NAMALWA (cell line): Measurements from ENCODE around the gene TMED9.
"Not testable (repeated sequence)": the region's sequence is repeated elsewhere in the genome, so short reads cannot be mapped to it uniquely, and the experiment has no call there.

Experiments
- DNase-seq: peaks from one replicate; pipeline ENCODE4 v3.0.0-alpha.2; 2015; ENCODE audit warnings: low spot score

TMED9 gene

DNA sequence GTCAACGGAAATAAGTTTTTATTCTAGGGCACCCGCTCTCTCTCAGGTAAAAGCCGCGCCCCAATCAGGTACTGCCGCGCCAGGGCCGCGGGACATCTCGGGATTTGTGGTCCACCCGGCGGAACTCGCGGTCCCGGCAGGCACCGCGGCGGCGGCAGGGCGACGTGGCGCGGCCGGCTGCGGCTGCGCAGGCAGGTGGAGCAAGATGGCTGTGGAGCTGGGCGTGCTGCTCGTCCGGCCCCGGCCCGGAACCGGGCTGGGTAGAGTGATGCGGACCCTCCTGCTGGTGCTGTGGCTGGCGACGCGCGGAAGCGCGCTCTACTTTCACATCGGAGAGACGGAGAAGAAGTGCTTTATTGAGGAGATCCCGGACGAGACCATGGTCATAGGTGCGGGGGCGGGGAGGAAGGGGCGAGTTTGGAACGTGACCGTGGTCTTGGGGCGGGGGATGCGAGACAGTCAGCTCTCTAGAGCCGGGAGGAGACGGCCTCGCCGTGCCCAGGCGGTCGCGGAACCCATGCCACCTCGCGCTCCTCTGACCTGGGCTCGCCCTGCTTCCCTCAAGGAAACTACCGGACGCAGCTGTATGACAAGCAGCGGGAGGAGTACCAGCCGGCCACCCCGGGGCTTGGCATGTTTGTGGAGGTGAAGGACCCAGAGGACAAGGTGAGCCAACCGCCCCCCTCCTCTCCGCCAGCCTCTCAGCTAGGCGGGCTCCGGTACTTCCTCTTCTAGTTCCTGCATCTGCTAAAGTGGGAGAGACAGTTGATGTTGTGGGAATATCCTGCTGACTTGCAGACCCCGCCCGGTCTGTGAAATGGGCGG is at the start of gene TMED9:
Gene TMED9, plus strand, starts transcription at position 194 of the 825 bp plus-strand sequence. Its CDS starts 12 bp downstream, at position 206.
- peak; percentile 89 for DNase-seq

DNA sequence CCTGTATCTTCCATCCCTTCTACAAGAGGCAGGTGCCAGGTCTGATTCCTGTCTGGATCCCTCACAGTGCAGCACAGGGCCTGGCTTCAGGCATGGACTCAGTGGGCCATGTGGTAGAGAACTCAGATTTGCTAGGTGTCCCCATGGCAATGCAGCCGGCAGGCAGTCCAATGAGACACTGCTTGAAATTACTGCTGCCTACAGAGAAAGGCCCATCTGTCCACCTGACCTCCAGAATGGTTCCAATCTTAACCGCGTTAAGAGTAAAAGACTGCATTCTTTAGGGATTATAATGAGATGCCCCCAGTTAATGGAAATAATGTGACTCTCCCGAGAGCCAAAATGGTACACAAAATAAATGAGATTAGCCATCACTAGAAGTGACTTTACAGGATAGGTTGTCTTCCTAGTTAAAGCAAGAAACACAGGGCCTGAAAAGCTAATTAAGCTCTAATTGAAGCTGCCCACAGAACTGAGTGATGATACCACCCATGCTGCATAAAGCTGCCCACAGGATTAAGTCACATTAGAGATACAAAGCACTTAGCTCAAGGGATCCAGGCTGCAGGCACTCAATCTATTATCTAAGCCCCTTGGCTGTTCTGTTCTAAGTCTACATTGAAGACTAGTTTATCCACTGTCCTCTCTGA is 49.1 kb upstream of the TMED9 start:
- DNase-seq: no peak

DNA sequence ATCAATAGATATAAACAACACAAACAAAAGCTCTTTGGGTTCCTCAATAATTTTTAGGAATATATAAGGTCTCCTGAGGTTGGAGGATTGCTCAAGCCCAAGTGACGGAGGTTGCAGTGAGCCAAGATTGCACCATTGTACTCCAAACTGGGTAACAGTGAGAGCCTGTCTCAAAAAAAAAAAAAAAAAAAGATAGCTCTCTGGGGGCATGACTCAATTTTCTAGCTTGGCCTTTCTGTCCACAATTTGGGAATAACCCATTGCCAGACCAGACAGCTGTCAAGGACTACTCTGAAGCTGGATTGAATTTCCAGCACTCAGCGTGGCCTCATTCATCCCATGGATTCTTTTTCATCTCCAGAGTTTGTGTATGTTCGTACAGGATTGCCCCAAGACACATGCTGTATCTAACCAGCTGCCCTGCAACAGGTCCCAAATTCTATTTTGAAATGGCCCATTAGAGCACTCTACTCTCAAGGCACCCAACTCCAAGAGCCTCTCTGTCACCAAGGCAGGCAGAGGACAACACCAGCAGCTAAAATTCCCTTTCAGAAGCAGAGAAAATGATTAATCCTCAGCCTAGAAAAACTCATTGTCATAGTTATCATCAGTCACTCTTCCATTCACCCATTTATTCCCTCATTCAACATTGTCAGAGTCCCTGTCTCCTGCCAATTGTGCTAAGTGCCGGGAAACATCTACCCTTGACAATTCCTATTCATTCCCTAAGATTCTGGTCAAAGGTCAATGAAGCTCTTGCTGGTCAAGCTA is 46.3 kb upstream of the TMED9 start:
- no peak for DNase-seq

DNA sequence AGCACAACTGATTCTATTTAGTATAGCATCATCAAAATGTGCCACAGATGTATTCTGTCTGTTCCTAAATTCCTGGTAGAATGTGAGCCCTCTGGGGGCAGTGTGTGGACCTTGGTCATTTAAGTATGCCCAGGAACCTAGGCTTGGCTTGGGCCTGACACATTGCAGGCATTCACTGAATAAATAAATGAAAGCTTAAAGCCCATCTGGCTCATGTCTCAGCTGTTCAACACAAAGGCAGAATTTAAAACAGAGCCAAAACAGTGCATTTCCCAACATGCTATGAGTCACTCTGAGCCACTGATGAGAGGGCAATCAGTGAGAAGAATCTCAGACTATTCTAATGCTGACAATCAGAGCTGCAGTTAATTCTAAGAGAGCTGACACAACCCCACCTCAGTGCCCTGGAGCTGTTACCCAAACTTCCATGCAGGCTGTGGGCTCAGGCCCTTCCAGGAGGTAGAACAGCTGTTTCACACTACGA is 45.7 kb upstream of the TMED9 start:
- DNase-seq: no peak

DNA sequence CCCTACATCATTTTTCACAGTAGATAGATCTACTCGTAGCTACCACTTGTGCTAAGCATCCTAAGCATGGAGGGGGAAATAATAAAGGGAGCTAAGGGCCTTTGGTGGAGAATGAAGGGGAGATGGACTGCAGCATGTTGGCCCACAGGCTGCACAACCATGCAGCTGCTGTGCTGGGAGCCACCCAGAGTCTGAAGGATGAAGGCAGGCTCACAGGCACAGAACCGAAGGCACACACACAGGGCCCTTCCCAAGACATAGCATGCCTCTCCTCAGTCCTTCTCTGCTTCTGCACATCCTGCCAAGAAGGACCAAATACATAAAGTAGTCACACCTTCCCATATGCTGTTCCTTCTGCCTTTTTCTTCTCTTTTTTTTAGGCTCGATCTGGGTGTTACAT is 44.3 kb upstream of the TMED9 start:
- DNase-seq: no peak

DNA sequence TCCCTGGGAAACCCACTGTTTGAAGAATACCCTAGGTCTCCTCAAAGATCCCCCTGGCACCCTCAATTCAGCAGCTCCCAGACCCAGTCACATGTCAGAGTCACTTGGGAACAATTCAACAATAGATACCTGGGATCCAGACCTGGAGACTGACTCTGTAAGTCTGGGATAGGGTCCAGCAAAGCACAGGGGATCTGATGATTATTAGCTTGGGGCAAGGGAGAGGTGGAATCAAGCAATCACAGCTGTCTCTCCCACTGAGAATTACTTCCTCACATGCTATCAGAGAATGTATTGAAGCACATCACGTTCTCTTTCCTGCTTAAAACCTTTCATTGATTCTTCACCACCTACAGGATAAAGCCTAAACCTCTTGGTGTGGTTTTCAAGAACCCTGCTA is 43.5 kb upstream of the TMED9 start:
- DNase-seq: no peak

- DNase-seq: no peak
These were observed 41.9 kb upstream of the TMED9 start for GRCh38 chr5:177550122-177550521.

DNA sequence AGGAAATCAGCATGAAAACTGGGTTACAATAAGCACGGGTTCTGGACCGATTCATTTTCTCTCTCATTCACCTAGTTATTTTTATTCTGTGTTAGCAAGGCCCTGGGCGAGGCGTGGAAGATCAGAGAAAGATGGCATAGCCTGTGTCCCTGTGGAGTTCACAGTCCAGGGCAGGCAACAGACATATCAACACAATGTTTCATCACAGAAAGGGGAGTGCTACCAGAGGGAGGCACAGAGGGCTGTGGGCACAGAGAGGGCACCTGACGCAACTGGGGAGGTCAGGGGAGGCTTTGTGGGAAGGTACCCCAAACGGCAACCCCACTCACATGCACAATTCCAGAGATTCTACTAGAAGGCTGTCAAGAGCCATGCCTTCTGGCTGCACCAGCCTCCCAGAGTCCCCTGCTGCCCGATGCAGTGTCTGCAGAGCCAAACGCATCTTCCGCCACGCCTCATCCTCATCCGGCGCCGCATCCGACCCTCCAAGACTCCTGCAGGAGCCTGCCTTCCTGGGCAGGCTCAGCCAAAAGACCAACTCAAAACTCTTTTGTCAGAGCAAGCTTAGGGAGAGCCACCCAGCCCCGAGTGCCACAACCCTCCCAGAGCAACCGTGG is 39.1 kb upstream of the TMED9 start:
- DNase-seq: no peak

DNA sequence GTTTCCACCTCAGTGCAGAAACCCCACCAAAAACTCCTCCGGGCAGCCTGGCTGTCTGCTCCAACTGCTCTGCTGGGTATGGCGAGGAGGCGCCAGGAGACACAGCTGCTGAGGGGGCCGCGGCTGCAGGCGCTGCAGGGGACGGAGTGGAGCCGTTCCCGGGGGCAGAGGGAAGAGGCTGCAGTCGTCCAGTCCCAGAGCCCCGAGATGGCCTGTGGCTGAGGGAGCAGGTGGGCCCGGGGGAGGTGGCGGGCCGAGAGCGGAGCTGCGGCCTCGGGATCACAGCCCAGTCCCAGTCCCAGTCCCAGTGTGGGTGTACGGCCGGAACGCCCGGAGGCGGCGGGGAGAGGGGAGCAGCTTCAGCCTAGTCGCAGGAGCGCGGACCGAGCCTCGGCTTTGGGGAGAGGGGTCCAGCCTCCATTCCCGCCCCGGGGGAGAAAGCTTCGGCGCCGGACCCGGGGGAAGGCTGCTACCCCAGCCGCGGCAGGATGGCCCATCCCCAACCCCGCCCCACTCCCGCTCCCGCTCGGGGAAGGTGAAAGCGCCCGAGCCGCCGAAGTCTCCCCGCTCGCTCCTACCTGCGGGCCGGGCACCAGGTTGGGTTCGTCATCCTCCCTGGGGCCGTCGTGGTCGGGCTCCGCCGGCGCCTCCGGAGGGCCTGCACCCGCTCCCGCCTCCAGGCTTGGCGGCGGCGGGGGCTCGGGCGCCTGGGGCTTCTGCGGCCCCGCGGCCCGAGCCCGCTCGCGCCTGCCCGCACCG is 38.2 kb upstream of the TMED9 start:
- DNase-seq: peak; percentile 32

DNA sequence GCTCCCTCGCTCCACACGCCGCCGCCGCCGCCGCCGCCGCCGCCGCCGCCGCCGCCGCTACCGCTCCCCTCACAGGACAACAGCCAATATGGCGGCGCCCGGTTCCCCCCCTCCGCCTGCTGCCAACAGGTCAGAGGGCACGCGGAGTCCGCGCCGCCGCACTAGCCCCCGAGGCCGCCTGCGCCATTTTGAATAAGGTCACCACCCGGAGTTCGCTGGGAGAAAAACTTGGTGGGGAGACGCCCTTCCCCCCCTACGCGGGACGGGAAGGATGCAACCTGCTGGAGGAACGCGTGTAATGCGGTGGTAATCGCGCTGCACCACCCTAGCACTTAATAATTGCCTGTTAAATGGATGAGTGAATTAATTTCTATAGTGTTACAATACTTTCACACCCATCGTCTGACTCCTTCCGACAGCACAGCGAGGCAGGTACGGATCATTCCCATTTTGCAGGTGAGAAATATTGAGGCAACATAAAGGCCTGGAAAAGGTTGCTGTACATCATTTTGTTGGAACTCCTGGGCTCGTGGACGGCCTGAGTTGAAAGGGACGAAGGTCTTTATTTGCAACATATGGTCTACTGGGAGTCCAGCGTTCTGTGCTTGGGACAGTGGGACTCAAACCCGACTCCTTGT is 37.4 kb upstream of the TMED9 start, which contains the start of gene FAM193B:
Gene FAM193B, minus strand, starts transcription at position 90 of the 638 bp plus-strand sequence. CDS start 105 bp downstream, outside the sequence.
- peak; percentile 95 for DNase-seq

DNA sequence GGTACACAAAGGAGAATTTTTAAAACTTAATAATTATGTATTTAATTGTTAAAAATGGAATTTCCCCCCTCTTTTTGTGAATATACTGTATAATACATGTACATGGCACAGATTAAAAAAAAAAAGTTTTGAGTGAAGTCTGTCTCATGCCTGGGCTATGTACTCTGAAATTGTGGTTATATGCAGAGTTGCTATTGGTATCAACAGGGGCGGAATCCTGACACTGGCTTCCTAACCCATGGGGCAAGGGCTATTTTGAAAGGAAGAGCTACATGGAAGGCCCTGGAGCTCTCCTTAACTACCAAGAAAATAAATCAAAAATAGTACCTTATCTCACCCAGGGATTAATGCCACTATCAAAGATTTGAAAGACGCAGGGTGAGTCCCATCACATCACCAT is 36.8 kb upstream of the TMED9 start:
- DNase-seq: no peak

GRCh38 chr5:177555665-177556064 is 36.3 kb upstream of the TMED9 start:
- no peak for DNase-seq

DNA sequence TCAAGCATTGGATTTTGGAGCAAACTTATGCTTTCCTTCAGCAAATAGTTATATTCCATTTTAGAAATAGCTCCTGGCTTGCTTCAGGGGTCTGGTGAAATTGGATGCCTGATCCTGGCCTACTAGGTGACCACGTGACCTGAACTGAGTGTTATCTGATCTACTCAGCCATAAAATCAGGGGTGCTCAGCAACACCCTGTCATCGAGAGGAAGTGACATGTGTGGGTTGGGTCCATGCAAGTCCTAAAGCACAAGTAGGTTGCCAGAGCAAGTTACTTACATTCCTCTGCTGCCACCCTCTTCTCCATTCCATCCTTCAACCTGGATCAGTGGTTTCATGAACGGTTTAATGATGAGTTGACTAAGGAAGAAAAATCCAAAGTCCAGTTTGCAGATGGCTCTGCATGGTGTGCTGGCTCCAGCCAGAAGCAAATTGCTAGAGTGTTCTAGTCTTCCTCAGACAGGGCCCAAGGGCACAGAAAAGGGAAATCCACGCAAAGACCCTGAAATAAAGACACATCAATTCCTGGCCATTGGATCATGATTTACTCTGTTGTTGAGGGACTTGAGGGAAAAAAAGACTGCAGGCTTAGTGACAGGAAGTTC is 34.9 kb upstream of the TMED9 start:
- DNase-seq: no peak

DNA sequence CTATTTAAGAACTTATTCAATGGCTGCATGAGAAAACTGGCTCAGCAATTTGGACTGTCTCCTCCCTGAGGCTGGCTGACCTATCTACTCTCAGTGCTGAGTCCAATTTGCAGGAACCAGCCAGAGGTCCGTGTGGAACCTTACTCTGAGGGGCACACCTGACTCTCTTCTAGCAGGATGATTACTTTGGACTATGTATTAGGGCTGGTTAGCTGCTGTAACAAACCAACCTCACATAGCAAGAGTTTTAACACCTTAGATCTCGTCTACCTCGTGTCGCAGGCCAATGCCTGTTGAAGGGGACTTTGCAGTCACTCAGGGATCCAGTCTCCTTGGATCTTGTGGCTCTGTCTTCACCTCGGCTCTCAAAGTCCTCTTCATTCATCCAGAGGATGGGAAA is 34.2 kb upstream of the TMED9 start:
- no peak for DNase-seq

- DNase-seq: not testable (repeated sequence)
These were observed 32.5 kb upstream of the TMED9 start for GRCh38 chr5:177559446-177559941.

- no peak for DNase-seq
These were observed 27.0 kb upstream of the TMED9 start for GRCh38 chr5:177565046-177565445.

- no peak for DNase-seq
These were observed 23.7 kb upstream of the TMED9 start for GRCh38 chr5:177568326-177568725.

GRCh38 chr5:177569894-177570293 is 22.1 kb upstream of the TMED9 start:
- no peak for DNase-seq

GRCh38 chr5:177575488-177575887 is 16.5 kb upstream of the TMED9 start:
- no peak for DNase-seq

DNA sequence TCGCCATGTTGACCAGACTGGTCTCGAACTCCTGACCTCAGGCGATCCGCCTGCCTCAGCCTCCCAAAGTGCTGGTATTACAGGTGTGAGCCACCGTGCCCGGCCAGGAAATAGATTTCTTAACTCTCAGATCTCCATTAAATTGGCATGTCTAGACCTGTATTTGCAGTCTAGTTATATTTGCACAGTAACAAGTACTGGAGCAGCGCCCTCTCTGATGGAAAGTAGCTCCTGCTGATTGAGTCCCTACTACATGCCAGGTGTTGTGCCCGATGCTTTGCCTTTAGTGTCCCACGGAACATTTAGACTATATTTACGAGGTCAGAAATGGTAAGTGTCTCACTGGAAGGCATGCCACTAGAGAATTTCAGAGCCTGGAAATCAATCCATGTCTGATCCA is 15.8 kb upstream of the TMED9 start:
- no peak for DNase-seq
